Choroid plexus epithelial cell (primary cell): ENCODE data around the gene FLT4.

ENCODE experiments used
- DNase-seq: peaks from one replicate; pipeline ENCODE4 v3.0.0-alpha.2; 2010; ENCODE audit warnings: low read depth
- H3K4me3 ChIP-seq: 2 replicates; pipeline ENCODE4 v1.5.1; 2011; ENCODE audit warnings: low read depth, mild to moderate bottlenecking, control low read depth, low read length, moderate library complexity
- CTCF ChIP-seq: conservative IDR thresholded peaks from 2 replicates; pipeline ENCODE4 v1.5.1; 2011; ENCODE audit warnings: low read depth, mild to moderate bottlenecking, control low read depth, inconsistent platforms, low read length, moderate library complexity

The FLT4 gene

DNA sequence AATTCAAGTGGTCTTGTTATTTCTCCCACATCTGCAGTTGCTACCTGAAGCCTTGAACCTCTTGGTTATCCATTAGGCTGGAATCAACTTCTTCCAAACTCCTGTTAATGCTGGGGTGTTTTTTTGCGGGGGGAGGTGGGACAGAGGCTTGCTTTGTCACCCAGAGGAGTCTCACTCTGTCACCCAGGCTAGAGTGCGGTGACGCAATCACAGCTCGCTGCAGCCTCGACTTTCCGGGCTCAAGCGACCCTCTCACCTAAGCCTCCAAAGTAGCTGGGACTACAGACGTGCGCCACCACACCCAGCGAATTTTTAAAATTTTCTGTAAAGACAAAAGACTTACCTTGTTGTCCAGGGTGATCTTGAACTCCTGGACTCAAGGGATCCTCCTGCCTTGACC, 62.5 kb downstream of the FLT4 start:
- no peak for DNase-seq
- H3K4me3 ChIP-seq, result no peak overlapping the region
- TF ChIP-seq CTCF, result no peak

- H3K4me3 ChIP-seq, result no peak overlapping the region
- DNase-seq, result no peak
- no peak for TF ChIP-seq CTCF
These were observed 63.2 kb downstream of the FLT4 start for GRCh38 chr5:180586204-180586603.

GRCh38 chr5:180583738-180584137, 65.7 kb downstream of the FLT4 start:
- TF ChIP-seq CTCF, result no peak
- H3K4me3 ChIP-seq, result no peak overlapping the region
- DNase-seq, result no peak

GRCh38 chr5:180580681-180581080, 68.7 kb downstream of the FLT4 start:
- no peak overlapping the region for H3K4me3 ChIP-seq
- no peak for TF ChIP-seq CTCF
- no peak for DNase-seq

GRCh38 chr5:180575571-180575970, 73.8 kb downstream of the FLT4 start:
- TF ChIP-seq CTCF, result no peak
- H3K4me3 ChIP-seq, result no peak overlapping the region
- no peak for DNase-seq

GRCh38 chr5:180568914-180569313, 80.5 kb downstream of the FLT4 start:
- no peak overlapping the region for H3K4me3 ChIP-seq
- no peak for TF ChIP-seq CTCF
- no peak for DNase-seq

- no peak overlapping the region for H3K4me3 ChIP-seq
- DNase-seq, result no peak
- TF ChIP-seq CTCF, result no peak
These were observed 85.4 kb downstream of the FLT4 start for GRCh38 chr5:180563994-180564393.
